GM12878 (cell line): ENCODE results near the gene EZH2. TPM values are rescaled to one million over a fixed set of nuclear protein-coding genes. Genes with fewer than 3 reads are reported as not detected.

ENCODE experiments used
- ATAC-seq: fragments of 200-7000 bp; cut with Tn5 transposase; 3 replicates; pipeline ENCODE4 v1.9.1; 2020; ENCODE audit warnings: mild to moderate bottlenecking, moderate library complexity
- BruUV-seq: library from RNA; stranded (reverse); fragments of 400-500 nt; replicated peaks from 2 replicates; lab custom pipeline; 2021; lab: Mats Ljungman, UMichigan
- CTCF ChIA-PET: fragments of 300-600 bp; sonication (Branson Sonifier 250); formaldehyde crosslinking; extraction: SDS; loops from one replicate; lab custom pipeline; 2021; ENCODE audit warnings: inconsistent platforms; lab: Yijun Ruan, JAX
- POLR2A ChIA-PET: fragments of 350-600 bp; formaldehyde crosslinking; extraction: SDS; loops from one replicate; lab custom pipeline; 2021; ENCODE audit warnings: inconsistent platforms; lab: Charles Lee
- RAD21 ChIA-PET: fragments of 300-600 bp; sonication (Branson Sonifier 250); formaldehyde crosslinking; loops from one replicate; lab custom pipeline; 2023; ENCODE audit warnings: antibody characterized with exemption; ENCODE audit not compliant: unreplicated experiment; lab: Charles Lee
- SMC1A ChIA-PET: fragments of 300-600 bp; sonication (Branson Sonifier 250); formaldehyde crosslinking; loops from one replicate; lab custom pipeline; 2023; ENCODE audit not compliant: unreplicated experiment, uncharacterized antibody; lab: Charles Lee
- DNase-seq: peaks from one replicate; pipeline ENCODE4 v3.0.0-alpha.2; 2011; ENCODE audit warnings: low read depth, low spot score
- FAIRE-seq: peaks from 3 replicates; lab custom pipeline; 2011; peaks lifted over from hg19 to GRCh38; lab: Jason Lieb, UNC
- H2AFZ ChIP-seq: 2 replicates; pipeline ENCODE4 v1.6.0; 2011; ENCODE audit warnings: low read depth, low read length, control low read depth; ENCODE audit not compliant: control insufficient read depth
- H3K27ac ChIP-seq: 2 replicates; pipeline ENCODE4 v1.5.1; 2011; ENCODE audit warnings: control low read depth; ENCODE audit not compliant: control insufficient read depth, insufficient read depth
- H3K27me3 ChIP-seq, 2 experiments: replicated peaks in 1 of 2; 2 replicates each; pipeline versions ENCODE4 v1.6.0 to v1.6.1; 2011; ENCODE audit warnings: low read length in 1 of 2; ENCODE audit not compliant: control insufficient read depth in 2 of 2, insufficient read depth in 2 of 2
- H3K36me3 ChIP-seq, 2 experiments: 2 replicates each; pipeline ENCODE4 v1.5.1; 2011; ENCODE audit warnings: low read length in 1 of 2; ENCODE audit not compliant: control insufficient read depth in 2 of 2, insufficient read depth in 2 of 2
- H3K4me1 ChIP-seq: 2 replicates; pipeline ENCODE4 v1.6.1; 2011; ENCODE audit warnings: mild to moderate bottlenecking, low read length, moderate library complexity, mixed read lengths; ENCODE audit not compliant: control insufficient read depth, insufficient read depth
- H3K4me2 ChIP-seq: 2 replicates; pipeline ENCODE4 v1.6.0; 2011; ENCODE audit warnings: control low read depth; ENCODE audit not compliant: control insufficient read depth, insufficient read depth
- H3K4me3 ChIP-seq: fragments of 200-600 bp; sonication (generic); 2 replicates; pipeline ENCODE4 v1.5.1; 2016
- H3K79me2 ChIP-seq: 2 replicates; pipeline ENCODE4 v1.6.0; 2011; ENCODE audit warnings: low read length; ENCODE audit not compliant: control insufficient read depth, insufficient read depth
- H3K9ac ChIP-seq: 2 replicates; pipeline ENCODE4 v1.8.0; 2011; ENCODE audit warnings: low read length, control low read depth, mixed read lengths; ENCODE audit not compliant: control insufficient read depth, insufficient read depth
- H3K9me3 ChIP-seq: replicated peaks from 3 replicates; pipeline ENCODE4 v1.5.1; 2011; ENCODE audit warnings: mild to moderate bottlenecking, low read length; ENCODE audit not compliant: control insufficient read depth, insufficient read depth
- H4K20me1 ChIP-seq: 2 replicates; pipeline ENCODE4 v1.6.0; 2011; ENCODE audit not compliant: control insufficient read depth, insufficient read depth
- ATF3 ChIP-seq: IDR thresholded peaks from 2 replicates; pipeline ENCODE4 v1.6.1; 2011; ENCODE audit warnings: low read depth, mild to moderate bottlenecking, low read length, moderate library complexity, borderline replicate concordance; ENCODE audit errors: extremely low read depth
- BACH1 ChIP-seq: fragments of 450-650 bp; IDR thresholded peaks from 2 replicates; pipeline ENCODE4 v1.6.1; 2017; ENCODE audit warnings: mild to moderate bottlenecking, borderline replicate concordance
- BCLAF1 ChIP-seq: fragments of 450-650 bp; IDR thresholded peaks from 2 replicates; pipeline ENCODE4 v1.6.1; 2017; ENCODE audit warnings: antibody characterized with exemption, mild to moderate bottlenecking, moderate library complexity
- CTCF ChIP-seq, 3 experiments: IDR thresholded peaks in 2 of 3; conservative IDR thresholded peaks in 1 of 3; 2 replicates each; pipeline ENCODE4 v1.5.1; 2011; ENCODE audit warnings: low read depth in 3 of 3, low read length in 3 of 3, mild to moderate bottlenecking in 3 of 3, control low read depth in 2 of 3, moderate library complexity in 2 of 3, inconsistent platforms in 1 of 3, mixed read lengths in 1 of 3; ENCODE audit not compliant: control insufficient read depth in 2 of 3, insufficient read depth in 1 of 3; ENCODE audit errors: extremely low read depth in 1 of 3
- FOXK2 ChIP-seq: fragments of 450-650 bp; IDR thresholded peaks from 2 replicates; pipeline ENCODE4 v1.6.1; 2017; ENCODE audit warnings: mild to moderate bottlenecking, moderate library complexity
- IRF3 ChIP-seq: fragments of 450-650 bp; IDR thresholded peaks from 2 replicates; pipeline ENCODE4 v1.6.1; 2014; ENCODE audit warnings: mild to moderate bottlenecking
- MEF2A ChIP-seq: IDR thresholded peaks from 2 replicates; pipeline ENCODE4 v1.6.1; 2011; ENCODE audit warnings: low read depth, mild to moderate bottlenecking, low read length, moderate library complexity; ENCODE audit not compliant: insufficient read depth
- MEF2B ChIP-seq: fragments of 450-650 bp; IDR thresholded peaks from 2 replicates; pipeline ENCODE4 v1.6.1; 2018; ENCODE audit warnings: mild to moderate bottlenecking, moderate library complexity; ENCODE audit not compliant: partially characterized antibody, poor library complexity, severe bottlenecking
- NR2C2 ChIP-seq: IDR thresholded peaks from 2 replicates; pipeline ENCODE4 v1.6.1; 2011; ENCODE audit warnings: borderline replicate concordance, low read depth; ENCODE audit not compliant: control insufficient read depth, insufficient read length
- RFX5 ChIP-seq: IDR thresholded peaks from 2 replicates; pipeline ENCODE4 v1.6.1; 2011; ENCODE audit warnings: low read depth, low read length, improper control_type of control experiment
- ZSCAN29 ChIP-seq: fragments of 450-650 bp; IDR thresholded peaks from 2 replicates; pipeline ENCODE4 v1.6.1; 2017; ENCODE audit warnings: mild to moderate bottlenecking, moderate library complexity
- WGBS: methylation state at CpG from one replicate; pipeline ENCODE4 v1.1.6; 2016; ENCODE audit warnings: low lambda C conversion rate; ENCODE audit not compliant: insufficient replicate concordance, insufficient coverage; ENCODE audit errors: missing lambda C conversion rate; 5-methylcytosine and 5-hydroxymethylcytosine counted together
- in situ Hi-C: fragments of 300-500 bp; cut with MboI; formaldehyde crosslinking; loops from 9 replicates; pipeline ENCODE4 v1.14.3; 2018; ENCODE audit warnings: mixed read lengths
- intact Hi-C: fragments of 100-400 bp; cut with micrococcal nuclease; formaldehyde crosslinking; loops from one replicate; pipeline ENCODE4 v1.14.2; 2022; ENCODE audit not compliant: unreplicated experiment
- polyA plus RNA-seq, 11 experiments: library from polyadenylated mRNA; depleted of rRNA in 4 of 11; unstranded in 6 of 11; stranded (reverse) in 5 of 11; fragments of >200 nt; fragmentation: Nextera tagmentation in 4 of 11; fragmentation: Illumina TruSeq in 1 of 11; extraction: Ambion mirVana in 4 of 11; extraction: Trizol in 1 of 11; gene quantifications; 1 replicate in 1 of 11; 2 replicates in 10 of 11; pipeline versions ENCODE4 v1.2.1 to v1.2.3, GENCODE V29; 2011 to 2016; ENCODE audit warnings: inconsistent platforms in 2 of 11, missing spikeins in 2 of 11, low read depth in 1 of 11
- total RNA-seq, 4 experiments: library from RNA; depleted of rRNA in 3 of 4; stranded (reverse); fragments of >200 nt in 3 of 4; fragmentation: Illumina TruSeq in 1 of 4; extraction: Trizol in 1 of 4; gene quantifications; 2 replicates each; pipeline versions ENCODE4 v1.2.1 to v1.2.3, GENCODE V29; 2013 to 2021

EZH2 gene
- total and polyA plus RNA-seq, 10 of the 15 experiments (the other 5 are each of a cell fraction or from before 2014, with no cell fraction given) = 19.4 to 69.6 (median 40.8) TPM

GRCh38 chr7:148850564-148850963, 33.5 kb downstream of the EZH2 start (continued):
- no peak for TF ChIP-seq IRF3
- TF ChIP-seq ZSCAN29 = no peak
- TF ChIP-seq MEF2B = no peak

- intact Hi-C loops (no loop called here), in situ Hi-C loops (no loop called here)
- H3K4me3 ChIP-seq = no peak overlapping the region
- CTCF ChIA-PET = no interaction called here
- no peak overlapping the region for H3K27ac ChIP-seq
- SMC1A ChIA-PET = interaction anchor here (2.0 kb wide), 1 partner anchor 10 kb away, joined by 4 read pairs; no protein-coding TSS in a partner anchor
- no peaks in the 10 kb centered on the region for H4K20me1 ChIP-seq
- DNase-seq = no peak
- POLR2A ChIA-PET = no interaction called here
- ATAC-seq = no peak
- no peak overlapping the region for H2AFZ ChIP-seq
- H3K4me1 ChIP-seq = no peaks in the 10 kb centered on the region
- no peak overlapping the region for H3K9ac ChIP-seq
- TF ChIP-seq RFX5 = no peak
- no peak for TF ChIP-seq CTCF (IDR thresholded peaks at IDR 0.05 in 2 of 3, conservative IDR thresholded peaks at IDR 0.05 in 1 of 3; ENCODE audit: control insufficient read depth in 2 of 3, extremely low read depth in 1 of 3, insufficient read depth in 1 of 3, low read depth in 3 of 3, low read length in 3 of 3)
- TF ChIP-seq BACH1 = no peak
- no peak for TF ChIP-seq ATF3
- no peak for TF ChIP-seq MEF2A
- no peak for TF ChIP-seq FOXK2
- TF ChIP-seq BCLAF1 = no peak
- no peak for TF ChIP-seq NR2C2
- H3K27me3 ChIP-seq = no peaks in the 10 kb centered on the region
- 70% methylated on average over 7 of the region's 7 CpGs for WGBS
- BruUV-seq = no TSS peak
- H3K4me2 ChIP-seq = no peak overlapping the region
- no peaks in the 10 kb centered on the region for H3K36me3 ChIP-seq
- peaks cover 68% of the 10 kb centered on the region for H3K79me2 ChIP-seq
- no peak for FAIRE-seq
- RAD21 ChIA-PET = no interaction called here
- H3K9me3 ChIP-seq = no peaks in the 10 kb centered on the region
These were observed 34.5 kb downstream of the EZH2 start for GRCh38 chr7:148849393-148850098.
